SKM-1 treated with dmso at 0.1 percent for 144 hours (cell line): ENCODE data around the gene EBF3.
"Not testable (repeated sequence)": the region's sequence is repeated elsewhere in the genome, so short reads cannot be mapped to it uniquely, and the experiment has no call there.

Source experiments
- DNase-seq: peaks from one replicate; lab custom pipeline; 2025; ENCODE audit not compliant: unreplicated experiment; lab: John Stamatoyannopoulos, UW

The EBF3 gene

DNA sequence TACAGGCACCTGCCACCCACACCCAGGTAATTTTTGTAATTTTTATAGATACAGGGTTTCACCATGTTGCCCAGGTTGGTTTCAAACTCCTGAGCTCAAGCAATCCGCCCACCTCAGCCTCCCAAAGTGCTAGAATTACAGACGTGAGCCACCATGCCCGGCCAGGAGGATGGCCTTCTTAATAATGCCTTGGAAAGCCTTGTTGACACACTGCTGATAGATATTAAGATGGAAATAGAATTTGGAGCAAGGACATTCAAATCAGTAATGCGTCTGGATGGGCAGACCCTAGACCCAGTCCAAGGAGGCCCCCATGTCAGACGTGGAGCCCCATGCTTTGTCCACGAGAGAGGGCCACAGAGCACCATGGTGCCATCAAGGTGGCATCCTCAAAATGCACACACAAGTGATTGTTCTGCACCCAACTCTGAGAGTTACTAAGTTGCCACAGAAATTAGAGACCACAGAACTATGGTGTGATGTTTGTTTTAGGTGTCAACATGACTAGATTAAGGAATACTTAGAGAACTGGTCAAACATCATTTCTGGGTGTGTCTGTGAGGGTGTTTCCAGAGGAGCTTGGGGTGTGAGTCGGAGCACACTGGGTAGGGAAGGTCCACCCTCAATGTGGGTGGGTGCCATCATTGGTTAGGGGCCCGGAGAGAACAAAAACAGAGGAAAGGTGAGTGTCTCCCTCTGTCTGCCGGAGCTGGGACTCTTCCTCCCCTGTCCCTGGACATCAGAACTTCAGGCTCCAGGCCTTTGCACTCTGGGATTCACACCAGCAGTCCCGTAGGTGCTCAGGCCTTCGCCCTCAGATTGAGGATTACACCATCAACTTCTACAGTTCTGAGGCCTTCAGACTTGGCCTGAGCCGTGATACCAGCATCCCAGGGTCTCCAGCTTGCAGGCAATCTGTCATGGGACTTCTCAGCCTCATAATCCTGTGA lies 34.5 kb downstream of the EBF3 start:
- no peak for DNase-seq

DNA sequence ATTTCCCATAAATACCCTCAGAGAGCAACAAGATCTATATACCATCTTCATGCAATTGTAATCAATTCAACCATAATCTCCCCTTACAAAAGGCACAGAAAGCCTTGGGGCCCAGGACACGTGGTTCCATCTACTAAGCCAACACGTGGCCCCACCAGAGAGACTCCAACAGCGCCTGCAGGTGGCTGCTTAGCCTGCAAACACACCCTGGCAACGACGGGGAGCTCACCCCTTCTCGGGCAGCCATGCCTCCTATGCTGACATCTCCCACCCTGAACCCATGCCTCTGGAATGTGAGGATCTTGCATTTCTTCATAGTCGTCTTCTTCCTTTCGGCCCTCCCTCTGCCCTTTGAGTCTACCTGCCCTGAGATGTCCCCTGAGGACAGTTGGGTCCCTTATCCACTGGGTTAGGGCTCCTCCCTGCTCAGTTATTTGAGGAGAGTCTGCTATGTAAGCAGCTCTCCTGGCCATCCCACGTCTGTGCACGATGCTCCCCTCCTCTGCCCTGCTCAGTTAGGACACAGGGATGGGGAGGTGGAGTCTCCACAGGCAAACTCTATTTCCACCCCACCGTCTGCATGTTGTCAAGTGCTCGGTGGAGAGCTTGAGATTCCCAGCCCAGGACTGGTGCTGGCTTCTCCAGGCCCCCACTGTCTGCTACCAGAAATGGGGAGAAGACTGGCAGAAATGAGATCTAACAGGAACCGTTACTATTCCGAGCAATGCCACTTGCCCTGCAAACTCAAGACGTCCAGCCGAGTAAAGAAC lies 36.5 kb downstream of the EBF3 start:
- no peak for DNase-seq

DNA sequence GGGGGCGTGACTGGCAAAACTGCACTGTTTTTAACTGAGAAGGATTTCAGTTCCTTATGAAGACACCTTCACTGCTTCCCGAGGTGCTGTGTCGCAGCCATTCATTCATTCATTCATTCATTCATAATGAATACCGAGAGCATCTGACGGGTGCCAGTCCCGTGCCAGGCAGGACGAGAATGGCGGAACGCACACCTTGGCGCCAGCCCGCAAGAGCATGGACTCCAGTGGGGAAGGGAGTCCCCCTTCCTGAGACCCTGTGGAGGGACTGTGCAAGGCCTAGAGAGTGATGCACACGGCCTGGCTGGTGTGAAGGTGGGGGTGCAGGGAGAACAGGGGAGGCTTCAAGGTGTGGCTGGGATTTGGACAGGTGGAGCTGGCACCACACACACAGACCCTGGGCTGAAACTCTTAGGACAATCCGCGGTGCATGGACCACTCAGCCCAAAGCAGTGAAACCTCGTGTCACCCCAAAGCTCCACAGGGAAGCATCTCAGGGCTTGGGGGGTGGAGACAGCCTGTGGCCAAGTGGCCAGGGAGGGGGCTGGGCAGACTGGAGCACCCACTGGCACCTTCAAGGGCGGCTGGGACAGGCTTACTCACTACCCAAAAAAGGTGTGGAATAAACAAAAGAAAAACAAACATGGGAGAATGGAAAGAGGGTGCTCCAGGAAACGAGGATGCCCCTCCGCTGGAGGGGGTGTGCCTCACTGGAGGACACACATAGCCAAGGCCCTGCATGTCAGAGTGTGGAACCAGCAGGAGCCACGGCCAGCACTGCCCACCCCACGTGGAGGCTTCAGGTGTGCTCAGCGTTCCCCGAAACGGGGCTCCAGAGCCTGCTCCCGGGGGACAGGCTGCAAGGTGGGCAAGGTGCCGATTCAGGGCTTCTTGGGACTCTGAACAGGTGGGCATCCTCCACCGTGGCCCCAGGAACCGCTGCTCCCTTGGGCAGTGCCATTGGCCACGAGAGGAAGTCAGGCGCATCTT lies 37.7 kb downstream of the EBF3 start:
- DNase-seq: no peak

DNA sequence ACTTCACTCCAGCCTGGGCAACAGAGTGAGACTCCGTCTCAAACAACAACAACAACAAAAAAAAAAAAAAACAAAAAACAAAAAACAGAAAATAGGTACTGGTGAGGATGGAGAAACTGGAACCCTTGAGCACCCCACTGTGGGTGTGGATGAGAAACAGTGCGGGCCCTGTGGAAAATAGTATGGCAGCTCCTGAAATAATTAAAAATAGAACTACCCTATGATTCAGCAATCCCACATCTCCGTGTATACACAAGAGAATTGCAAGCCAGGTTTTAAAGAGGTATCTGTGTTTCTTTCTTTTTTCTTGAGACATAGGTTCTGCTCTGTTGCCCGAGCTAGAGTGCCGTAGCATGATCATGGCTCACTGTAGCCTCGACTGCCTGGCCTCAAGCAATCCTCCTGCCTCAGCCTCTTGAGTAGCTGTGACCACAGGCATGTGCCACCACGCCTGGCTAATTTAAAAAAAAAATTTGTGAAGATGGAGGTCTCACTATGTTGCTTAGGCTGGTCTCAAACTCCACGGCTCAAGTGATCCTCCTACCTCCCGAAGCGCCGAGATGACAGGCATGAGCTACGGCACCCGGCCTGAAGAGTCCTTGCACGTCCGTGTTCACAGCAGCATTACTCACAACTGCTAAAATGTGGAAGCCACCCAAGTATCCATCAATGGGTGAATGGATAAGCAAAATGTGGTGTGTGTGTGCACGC lies 39.5 kb downstream of the EBF3 start:
- no peak for DNase-seq

DNA sequence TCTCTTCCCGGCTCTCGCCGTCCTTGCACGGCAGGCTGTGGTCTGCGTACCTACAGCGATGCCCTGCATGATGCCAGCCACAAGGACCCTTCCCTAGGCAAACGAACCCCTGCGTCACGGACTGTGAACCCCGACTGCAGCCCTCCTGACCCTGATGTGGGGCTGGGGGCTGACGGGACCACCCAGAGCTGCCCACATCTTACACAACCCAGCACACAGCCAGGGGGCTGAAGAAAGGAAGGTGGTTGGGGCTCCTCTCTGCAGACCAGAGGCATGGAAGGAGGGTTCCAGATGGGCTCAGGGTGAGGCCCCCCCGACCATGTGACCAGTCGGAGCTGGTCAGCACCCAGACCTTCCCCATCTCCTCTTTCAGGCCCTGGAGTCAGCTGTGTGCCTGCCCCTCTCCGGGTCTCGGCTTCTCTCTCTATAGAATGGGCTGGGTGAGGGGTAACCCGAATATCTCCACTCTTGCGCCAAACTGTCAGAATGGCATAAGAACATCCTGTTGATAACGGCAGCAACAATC lies 41.4 kb downstream of the EBF3 start:
- no peak for DNase-seq

DNA sequence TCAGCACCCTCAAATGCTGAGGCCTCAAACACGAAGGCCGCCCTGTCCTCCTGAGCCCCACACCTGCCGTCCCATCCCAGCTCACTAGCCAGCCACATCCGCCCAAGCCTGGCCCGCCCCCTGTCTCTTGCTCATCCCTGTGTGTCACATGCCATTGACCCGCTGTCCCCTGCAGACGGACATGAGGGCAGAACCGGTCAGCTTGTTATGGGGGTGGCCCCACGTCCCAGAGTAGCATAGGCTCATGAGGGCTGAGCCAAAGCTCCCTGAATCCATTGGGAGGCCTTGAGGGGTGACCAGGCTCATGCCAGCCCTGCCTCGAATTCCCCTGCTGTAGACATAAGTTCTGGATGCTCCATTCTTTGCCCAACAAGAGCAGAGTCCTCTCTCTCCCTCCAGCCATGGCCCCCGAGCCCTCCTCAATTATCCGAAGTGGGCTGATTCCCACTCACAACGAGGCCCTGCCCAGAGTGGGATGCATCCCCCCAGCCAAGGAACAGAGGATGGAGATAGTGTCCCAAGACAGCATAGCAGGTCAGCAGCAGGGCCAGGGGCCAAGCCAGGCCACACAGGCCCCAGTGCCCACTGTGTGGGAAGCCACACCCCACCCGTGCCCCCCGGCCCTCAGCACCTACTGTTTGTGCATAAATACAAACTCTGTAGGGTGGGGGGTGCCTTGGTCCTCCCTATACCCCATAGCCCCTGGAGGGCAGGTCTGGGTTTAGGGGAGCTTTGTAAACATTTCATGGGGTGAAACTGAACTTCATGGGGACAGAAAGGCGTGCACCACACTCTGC lies 42.1 kb downstream of the EBF3 start:
- no peak for DNase-seq

DNA sequence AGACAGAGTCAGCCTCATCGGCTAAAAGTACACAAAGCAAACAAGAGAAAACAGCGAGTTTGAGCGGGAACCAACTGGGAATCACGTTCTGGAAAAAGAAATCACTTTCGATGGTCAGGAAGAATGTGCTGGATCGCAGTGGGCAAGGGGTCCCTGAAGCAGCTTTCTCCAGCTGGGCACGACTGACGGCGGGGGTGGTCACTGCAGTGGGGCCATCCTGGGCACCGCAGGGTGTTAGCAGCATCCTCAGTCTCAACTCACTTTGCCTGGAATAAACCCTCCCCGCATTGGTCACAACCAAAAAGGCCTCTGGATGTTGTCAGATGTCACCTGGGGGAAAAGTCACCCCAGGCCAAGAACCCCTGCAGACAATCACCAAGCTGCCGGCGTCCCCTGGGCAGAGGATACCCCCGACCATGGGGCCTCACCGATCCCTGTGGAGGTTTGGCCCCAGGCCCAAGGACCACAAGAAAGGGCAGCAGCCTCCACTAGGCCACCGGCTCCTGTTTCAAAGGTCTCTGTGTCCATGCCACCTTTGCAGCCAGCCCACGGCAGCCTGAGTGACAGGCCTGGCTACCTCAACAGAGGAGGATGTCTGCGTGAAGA lies 42.9 kb downstream of the EBF3 start:
- DNase-seq: no peak

DNA sequence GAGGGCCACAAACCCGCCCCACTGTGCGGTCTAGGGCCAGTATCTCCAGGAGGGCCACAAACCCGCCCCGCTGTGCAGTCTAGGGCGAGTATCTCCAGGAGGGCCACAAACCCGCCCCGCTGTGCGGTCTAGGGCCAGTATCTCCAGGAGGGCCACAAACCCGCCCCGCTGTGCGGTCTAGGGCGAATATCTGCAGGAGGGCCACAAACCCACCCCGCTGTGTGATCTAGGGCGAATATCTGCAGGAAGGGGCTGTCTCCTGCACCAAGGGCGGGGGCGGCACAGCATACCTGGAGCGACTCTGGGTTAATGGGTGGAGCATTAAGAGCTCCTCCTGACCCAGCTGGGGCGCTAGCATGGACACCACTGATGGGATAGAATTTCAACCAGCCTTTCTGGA lies 43.9 kb downstream of the EBF3 start:
- DNase-seq: not testable (repeated sequence)

DNA sequence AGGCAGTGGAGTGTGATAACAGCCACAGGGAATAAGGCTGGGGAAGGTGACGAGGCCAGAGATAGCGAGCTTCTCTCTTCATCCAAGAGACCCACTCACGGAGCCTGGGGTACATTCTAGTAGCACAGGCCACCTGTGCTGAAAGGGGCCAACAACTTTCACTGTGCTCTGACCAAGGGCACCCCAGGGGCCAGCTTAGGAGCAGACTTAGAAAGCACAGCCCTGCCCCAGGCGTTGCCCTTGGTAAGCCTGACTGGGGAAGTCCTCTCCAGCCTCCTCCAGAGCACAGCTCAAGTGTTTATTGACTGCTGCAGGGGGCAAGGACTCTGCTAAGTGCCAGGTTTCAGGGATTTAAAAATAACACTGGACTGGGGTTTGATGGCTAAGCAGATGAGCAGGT lies 44.7 kb downstream of the EBF3 start:
- no peak for DNase-seq

DNA sequence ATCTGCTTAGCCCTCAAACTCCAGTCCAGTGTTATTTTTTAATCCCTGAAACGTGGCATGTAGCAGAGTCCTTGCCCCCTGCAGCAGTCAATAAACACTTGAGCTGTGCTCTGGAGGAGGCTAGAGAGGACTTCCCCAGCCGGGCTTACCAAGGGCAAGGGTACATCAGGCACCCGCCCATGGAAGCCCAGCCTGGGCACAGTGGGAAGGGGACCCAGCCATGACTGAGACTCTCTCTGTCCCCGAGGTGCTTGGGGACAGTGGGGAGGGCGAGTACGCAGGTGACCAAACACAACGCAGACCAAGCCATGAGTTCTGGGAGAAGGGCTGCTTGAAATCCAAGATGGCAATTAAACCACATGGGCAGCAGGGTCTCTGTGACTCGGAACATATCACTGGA lies 45.2 kb downstream of the EBF3 start:
- DNase-seq: no peak

DNA sequence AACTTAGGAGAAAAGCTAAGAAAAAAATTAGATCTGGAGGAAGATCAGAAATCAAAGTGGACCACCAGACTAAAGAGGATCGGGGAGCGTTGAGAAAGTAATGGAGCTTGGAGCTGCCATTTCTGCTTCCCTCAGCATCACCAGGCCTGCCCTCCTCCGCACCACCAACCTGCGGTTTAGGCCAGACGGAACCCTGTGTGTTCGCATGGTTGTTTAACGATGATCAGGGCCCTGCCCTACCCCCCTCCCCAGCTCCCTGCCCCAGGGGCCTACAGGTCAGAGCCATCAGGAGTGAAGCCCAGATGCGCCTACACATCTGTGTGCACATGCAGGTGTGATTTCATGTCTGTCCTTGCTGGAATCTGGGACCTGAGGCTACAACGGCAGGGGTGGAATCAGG lies 45.7 kb downstream of the EBF3 start:
- DNase-seq: no peak

DNA sequence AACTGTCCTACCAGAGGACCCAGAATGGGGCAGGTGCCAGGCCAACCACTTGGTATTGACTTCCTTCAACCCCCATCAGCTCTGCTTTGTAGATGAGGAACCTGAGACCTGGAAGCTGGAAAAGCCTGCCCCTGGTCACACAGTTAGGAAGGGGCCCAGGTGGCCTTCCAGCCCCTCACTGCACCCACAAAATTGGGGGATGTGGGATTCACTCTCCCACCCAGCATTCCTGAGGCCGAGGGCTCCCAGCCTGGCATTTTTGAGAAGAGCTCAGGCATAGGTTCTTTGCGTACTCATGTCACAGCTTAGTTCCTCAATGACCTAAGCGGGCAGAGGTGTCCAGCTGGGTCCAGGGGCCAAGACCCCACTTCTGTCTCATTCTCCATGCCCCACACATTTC lies 46.1 kb downstream of the EBF3 start:
- DNase-seq: no peak

DNA sequence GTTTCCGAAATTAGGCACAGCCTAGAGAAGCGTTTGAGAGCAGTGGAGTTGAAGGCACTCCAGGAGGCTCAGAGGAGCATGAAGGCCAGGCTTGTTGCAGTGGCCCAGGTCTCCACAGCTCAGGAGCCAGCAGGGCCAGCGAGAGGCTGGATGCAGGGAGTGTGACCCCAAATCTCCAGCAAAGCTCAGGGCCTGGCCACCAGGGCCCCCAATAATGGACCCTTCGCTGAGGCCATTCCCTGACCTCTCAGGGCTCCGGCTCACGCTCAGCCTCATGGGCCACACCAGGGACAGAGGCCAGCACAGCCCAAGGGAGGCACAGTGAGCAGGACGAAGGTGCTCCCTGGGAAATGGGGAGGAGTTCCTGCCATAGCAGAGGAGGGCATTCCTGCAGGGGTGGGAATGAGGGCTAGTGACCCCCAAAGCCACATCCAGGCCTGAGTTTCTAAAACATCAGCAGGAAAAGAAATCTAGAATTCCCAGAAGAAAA lies 47.5 kb downstream of the EBF3 start:
- no peak for DNase-seq

DNA sequence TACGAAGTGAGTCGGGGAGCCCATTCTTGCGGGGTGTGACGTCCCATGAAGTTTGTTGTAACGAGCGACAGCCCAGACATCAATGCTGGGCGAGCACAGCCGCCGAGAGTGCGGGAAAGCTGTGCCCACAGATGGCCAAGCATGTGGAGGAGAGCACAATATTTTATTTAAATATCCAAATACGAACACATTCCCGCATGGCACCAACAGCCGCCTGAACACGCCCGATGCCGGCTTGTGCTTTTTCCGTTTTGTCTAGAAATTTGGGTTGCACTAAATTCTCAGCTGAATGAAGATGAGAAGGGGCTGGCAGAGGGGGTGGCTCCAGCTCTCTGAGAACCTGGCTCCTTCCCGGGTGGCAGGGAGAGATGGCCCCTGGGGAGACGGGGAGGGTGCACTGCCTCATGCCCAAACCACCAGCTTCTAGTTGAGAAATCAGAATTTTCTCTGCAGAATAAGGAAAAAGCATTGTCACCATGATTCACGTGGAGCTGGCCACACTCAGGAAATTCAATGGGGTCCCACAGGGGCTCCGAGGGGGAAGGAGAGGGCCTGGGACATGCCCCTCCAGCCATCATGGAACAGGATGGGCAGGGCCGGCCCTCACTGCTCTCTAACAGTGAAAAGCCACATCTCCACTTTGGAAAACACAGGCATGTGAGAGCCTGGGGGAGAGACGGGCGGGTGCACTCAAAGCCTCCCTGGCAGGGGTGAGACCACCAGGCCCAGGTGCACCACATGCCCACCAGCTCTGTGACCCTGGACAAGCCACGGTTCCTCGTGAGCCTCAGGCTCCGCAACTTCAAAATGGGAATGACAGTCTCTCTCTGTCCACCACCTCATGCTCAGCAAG lies 48.3 kb downstream of the EBF3 start:
- no peak for DNase-seq

DNA sequence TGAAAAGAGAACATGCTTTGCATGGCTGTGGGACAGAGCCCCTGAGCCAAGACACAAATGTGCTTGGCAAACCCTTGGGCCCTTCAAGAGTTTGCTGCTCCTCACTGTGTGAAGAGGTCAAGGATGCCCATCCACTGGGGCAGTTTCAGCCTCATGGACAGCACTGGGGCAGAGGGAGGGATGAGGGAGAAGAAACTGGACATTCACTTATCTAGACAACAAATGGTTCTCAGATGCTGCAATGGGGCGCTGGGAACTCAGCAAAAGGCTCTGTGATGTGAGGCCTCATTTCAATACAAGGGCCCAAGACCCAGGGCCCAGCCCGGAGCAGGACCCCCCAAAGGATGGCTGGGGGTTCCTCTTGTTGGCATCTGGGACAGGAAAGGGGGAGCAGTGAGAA lies 49.1 kb downstream of the EBF3 start:
- no peak for DNase-seq

DNA sequence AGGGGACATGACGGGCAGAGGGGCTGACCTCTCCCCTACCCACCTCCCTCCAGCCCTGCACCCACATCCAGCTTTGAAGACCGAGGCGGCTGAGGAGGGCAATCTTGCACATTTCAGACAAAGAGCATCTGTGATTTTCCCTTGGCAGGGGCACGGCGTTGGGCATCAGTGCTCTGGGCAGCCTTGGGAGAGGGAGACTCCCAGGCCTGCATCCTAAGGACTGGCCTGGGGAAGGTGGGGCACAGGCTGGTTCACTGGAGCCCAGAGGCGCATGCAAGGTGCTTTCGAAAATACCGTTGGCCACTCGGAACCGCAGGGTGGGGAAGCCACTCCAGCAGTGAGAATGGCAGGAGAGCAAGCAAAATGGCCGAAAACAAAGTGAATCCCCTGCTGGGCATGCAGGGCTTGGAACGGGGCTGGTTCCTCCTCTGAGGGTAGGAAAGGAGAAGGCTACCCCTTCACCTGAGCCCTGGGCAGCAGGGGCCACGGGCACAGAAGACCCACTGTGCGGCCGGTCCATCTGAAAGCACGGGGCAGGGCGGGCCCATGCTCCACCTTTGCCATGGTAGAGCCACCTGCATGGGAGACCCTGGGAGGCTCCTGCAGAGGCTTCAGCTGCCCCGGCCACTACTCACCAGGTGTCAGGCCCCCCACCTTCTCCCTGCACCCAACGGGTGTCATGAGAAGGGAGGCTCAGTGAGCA lies 49.8 kb downstream of the EBF3 start:
- DNase-seq: no peak

DNA sequence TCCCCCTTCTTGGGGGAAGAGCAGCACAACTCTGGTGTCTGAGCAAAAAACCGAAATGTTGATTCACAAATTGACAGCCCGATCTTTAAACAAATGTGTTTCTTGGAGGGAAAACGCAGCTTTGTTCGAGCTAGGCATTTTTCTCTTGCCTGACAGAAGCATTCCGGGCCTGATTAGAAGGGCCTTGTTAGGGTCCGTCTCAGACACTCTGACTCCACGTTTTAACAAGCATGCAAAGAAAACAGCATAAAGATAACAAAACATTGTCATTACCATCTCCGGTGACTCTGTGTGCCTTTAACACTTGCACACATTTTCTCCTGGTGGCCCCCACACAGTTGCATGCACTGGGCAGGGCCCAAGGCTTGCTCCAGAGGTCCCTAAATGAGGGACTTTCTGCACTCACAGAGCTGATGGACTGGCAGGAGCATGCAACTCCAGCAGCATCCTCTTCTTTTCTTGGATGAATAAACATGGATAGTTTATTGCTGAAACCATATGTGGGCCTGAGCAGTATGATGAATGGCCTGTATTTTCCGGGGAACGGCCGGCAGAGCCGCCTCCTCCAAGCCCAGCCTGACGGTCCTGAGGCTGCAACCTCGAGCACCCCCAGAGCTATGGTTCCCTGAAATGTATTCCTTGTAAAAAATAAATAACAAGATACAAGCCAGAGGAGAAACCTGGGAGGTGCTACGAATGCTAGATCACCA lies 50.9 kb downstream of the EBF3 start:
- no peak for DNase-seq
